ENCODE measurements around the gene HIRA.

Gene HIRA

DNA sequence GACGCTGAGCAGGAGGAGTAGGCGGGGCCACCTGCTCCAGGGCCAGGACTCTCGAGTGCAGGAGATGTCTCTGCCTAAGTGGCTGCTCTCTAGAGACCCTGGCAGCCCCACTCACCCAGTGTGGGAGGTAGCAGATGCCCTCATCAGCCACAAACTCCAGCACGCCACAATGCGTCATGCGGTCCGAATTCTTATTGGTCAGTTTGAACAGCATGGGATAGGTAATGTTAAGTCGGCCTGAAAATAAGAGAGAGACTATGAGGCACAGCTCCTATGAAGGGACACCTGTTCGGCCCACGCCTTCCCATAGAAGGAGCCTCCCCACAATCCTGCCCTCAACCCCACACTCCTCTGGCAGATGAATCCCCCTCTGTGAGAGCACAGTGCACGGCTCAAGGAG is 40.0 kb upstream of the HIRA start:
- no peaks in the 10 kb centered on the region for H3K9me3 ChIP-seq (ENCODE audit: control insufficient read depth, insufficient read depth, low read length)
- TF ChIP-seq EZH2phosphoT487 (IDR thresholded peaks at IDR 0.05; ENCODE audit: borderline replicate concordance, low read length): no peak
- TF ChIP-seq, protein P1, sequence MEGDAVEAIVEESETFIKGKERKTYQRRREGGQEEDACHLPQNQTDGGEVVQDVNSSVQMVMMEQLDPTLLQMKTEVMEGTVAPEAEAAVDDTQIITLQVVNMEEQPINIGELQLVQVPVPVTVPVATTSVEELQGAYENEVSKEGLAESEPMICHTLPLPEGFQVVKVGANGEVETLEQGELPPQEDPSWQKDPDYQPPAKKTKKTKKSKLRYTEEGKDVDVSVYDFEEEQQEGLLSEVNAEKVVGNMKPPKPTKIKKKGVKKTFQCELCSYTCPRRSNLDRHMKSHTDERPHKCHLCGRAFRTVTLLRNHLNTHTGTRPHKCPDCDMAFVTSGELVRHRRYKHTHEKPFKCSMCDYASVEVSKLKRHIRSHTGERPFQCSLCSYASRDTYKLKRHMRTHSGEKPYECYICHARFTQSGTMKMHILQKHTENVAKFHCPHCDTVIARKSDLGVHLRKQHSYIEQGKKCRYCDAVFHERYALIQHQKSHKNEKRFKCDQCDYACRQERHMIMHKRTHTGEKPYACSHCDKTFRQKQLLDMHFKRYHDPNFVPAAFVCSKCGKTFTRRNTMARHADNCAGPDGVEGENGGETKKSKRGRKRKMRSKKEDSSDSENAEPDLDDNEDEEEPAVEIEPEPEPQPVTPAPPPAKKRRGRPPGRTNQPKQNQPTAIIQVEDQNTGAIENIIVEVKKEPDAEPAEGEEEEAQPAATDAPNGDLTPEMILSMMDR (IDR thresholded peaks at IDR 0.05; ENCODE audit: low read depth, low read length, poor library complexity, severe bottlenecking): no peak
- H3K27ac ChIP-seq (ENCODE audit: low read depth, low read length): no peak overlapping the region
- H3K36me3 ChIP-seq (ENCODE audit: control insufficient read depth, low read length): peaks cover 92% of the 10 kb centered on the region
- no peak overlapping the region for H3K4me3 ChIP-seq (ENCODE audit: low read length)
- H3K79me2 ChIP-seq (ENCODE audit: control insufficient read depth, low read length): peaks cover 34% of the 10 kb centered on the region
- H3K4me2 ChIP-seq (ENCODE audit: low read length): no peak overlapping the region
- peaks cover 3% of the 10 kb centered on the region; the same call in 1 of the 2 replicates for H4K20me1 ChIP-seq (ENCODE audit: control insufficient read depth, insufficient read depth, low read depth, low read length)
- no peaks in the 10 kb centered on the region for H3K27me3 ChIP-seq (ENCODE audit: control insufficient read depth, low read length)
- H3K4me1 ChIP-seq (ENCODE audit: control insufficient read depth, low read length): no peaks in the 10 kb centered on the region
- no peaks in the 10 kb centered on the region for H3K9me2 ChIP-seq (replicated peaks; ENCODE audit: control insufficient read depth, low read length)
- H3F3A ChIP-seq (ENCODE audit: control insufficient read depth, insufficient read depth): no peaks in the 10 kb centered on the region

- Histone ChIP-seq H3K4me2 (ENCODE audit: low read length) (no peak overlapping the region), H3K4me3 (ENCODE audit: low read length) (no peak overlapping the region), H3K27me3 (ENCODE audit: control insufficient read depth, low read length) (no peaks in the 10 kb centered on the region), H3K79me2 (ENCODE audit: control insufficient read depth, low read length) (peaks cover 19% of the 10 kb centered on the region), H3K4me1 (ENCODE audit: control insufficient read depth, low read length) (no peaks in the 10 kb centered on the region), H3K9me3 (ENCODE audit: control insufficient read depth, insufficient read depth, low read length) (no peaks in the 10 kb centered on the region), H3K9me2 (replicated peaks; ENCODE audit: control insufficient read depth, low read length) (no peaks in the 10 kb centered on the region), H3K27ac (ENCODE audit: low read depth, low read length) (no peak overlapping the region), H3F3A (ENCODE audit: control insufficient read depth, insufficient read depth) (no peaks in the 10 kb centered on the region), H3K36me3 (ENCODE audit: control insufficient read depth, low read length) (peaks cover 92% of the 10 kb centered on the region), H4K20me1 (ENCODE audit: control insufficient read depth, insufficient read depth, low read depth, low read length) (no peaks in the 10 kb centered on the region; the same call in 1 of the 2 replicates)
- TF ChIP-seq EZH2phosphoT487 (IDR thresholded peaks at IDR 0.05; ENCODE audit: borderline replicate concordance, low read length): no peak
- TF ChIP-seq, protein P1 (IDR thresholded peaks at IDR 0.05; ENCODE audit: low read depth, low read length, poor library complexity, severe bottlenecking): no peak
Measured at GRCh38 chr22:19470010-19470409, 38.5 kb upstream of the HIRA start.

- Histone ChIP-seq H3K36me3 (ENCODE audit: control insufficient read depth, low read length) (peaks cover 93% of the 10 kb centered on the region), H3K4me3 (ENCODE audit: low read length) (no peak overlapping the region), H3K27me3 (ENCODE audit: control insufficient read depth, low read length) (no peaks in the 10 kb centered on the region), H3K27ac (ENCODE audit: low read depth, low read length) (no peak overlapping the region), H3K9me3 (ENCODE audit: control insufficient read depth, insufficient read depth, low read length) (no peaks in the 10 kb centered on the region), H3K4me2 (ENCODE audit: low read length) (no peak overlapping the region), H4K20me1 (ENCODE audit: control insufficient read depth, insufficient read depth, low read depth, low read length) (no peaks in the 10 kb centered on the region; the same call in 1 of the 2 replicates), H3F3A (ENCODE audit: control insufficient read depth, insufficient read depth) (no peaks in the 10 kb centered on the region), H3K79me2 (ENCODE audit: control insufficient read depth, low read length) (peaks cover 14% of the 10 kb centered on the region), H3K4me1 (ENCODE audit: control insufficient read depth, low read length) (no peaks in the 10 kb centered on the region), H3K9me2 (replicated peaks; ENCODE audit: control insufficient read depth, low read length) (no peaks in the 10 kb centered on the region)
- TF ChIP-seq, protein P1 (IDR thresholded peaks at IDR 0.05; ENCODE audit: low read depth, low read length, poor library complexity, severe bottlenecking): no peak
- no peak for TF ChIP-seq EZH2phosphoT487 (IDR thresholded peaks at IDR 0.05; ENCODE audit: borderline replicate concordance, low read length)
Measured at GRCh38 chr22:19469421-19469820, 37.9 kb upstream of the HIRA start.

Measured in DOHH2 (cell line).